ENCODE results near the gene ZBP1.

DNA sequence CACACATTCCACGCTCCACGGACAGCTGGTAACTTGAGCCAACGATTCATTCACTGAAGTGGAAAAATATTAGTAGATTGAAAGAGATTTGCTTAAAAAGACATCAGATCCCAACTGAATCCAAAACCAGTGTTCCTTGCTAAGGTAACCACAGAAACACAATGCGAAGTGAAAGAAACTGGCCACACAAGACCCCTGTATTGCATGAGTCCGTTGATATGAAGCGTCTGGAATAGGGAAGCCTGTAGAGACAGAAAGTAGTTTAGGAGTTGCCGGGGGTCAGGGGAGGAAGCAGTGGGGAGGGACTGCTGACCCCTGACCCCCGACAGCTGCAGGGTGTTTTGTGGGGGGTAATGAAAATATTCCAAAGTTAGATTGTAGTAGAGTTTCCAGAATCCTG lies 49.3 kb downstream of the ZBP1 start:
- TF ChIP-seq, protein P1, sequence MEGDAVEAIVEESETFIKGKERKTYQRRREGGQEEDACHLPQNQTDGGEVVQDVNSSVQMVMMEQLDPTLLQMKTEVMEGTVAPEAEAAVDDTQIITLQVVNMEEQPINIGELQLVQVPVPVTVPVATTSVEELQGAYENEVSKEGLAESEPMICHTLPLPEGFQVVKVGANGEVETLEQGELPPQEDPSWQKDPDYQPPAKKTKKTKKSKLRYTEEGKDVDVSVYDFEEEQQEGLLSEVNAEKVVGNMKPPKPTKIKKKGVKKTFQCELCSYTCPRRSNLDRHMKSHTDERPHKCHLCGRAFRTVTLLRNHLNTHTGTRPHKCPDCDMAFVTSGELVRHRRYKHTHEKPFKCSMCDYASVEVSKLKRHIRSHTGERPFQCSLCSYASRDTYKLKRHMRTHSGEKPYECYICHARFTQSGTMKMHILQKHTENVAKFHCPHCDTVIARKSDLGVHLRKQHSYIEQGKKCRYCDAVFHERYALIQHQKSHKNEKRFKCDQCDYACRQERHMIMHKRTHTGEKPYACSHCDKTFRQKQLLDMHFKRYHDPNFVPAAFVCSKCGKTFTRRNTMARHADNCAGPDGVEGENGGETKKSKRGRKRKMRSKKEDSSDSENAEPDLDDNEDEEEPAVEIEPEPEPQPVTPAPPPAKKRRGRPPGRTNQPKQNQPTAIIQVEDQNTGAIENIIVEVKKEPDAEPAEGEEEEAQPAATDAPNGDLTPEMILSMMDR (IDR thresholded peaks at IDR 0.05; ENCODE audit: low read depth, low read length, poor library complexity, severe bottlenecking) = no peak
- no peak for TF ChIP-seq EZH2phosphoT487 (IDR thresholded peaks at IDR 0.05; ENCODE audit: borderline replicate concordance, low read length)
